Upper lobe of left lung (tissue), 4 donors: ENCODE results near the gene ARRB1.

Source experiments
- CTCF ChIP-seq, 6 experiments: fragments of 450-650 bp in 4 of 6; fragments of 200-600 bp in 2 of 6; sonication (generic) in 2 of 6; IDR thresholded peaks; one replicate each; pipeline ENCODE4 v1.5.1; 2016 to 2019; ENCODE audit warnings: antibody characterized with exemption in 6 of 6
- POLR2AphosphoS5 ChIP-seq, 2 donors: sonication (generic); formaldehyde crosslinking; IDR thresholded peaks; one replicate each; pipeline ENCODE4 v1.5.1; 2017; ENCODE audit warnings: antibody characterized with exemption in 2 of 2

- TF ChIP-seq CTCF (IDR thresholded peaks at IDR 0.05) (no peak), POLR2AphosphoS5 (IDR thresholded peaks at IDR 0.05) (no peak)
Observed at GRCh38 chr11:75301601-75302345, 49.7 kb downstream of the ARRB1 start.
